Stimulated activated CD8-positive, alpha-beta memory T cell treated with anti-CD3 and anti-CD28 coated beads, Interleukin-12 subunit alpha, Interleukin-12 subunit beta, amount 100 ng/mL, for 4 hours (primary cell): ENCODE measurements around the gene ELAVL4.
"Not testable (repeated sequence)": the region's sequence is repeated elsewhere in the genome, so short reads cannot be mapped to it uniquely, and the experiment has no call there.

ENCODE experiments used
- DNase-seq: peaks from one replicate; pipeline ENCODE4 v3.0.0-alpha.2; 2020; ENCODE audit warnings: low read depth

ELAVL4 gene

DNA sequence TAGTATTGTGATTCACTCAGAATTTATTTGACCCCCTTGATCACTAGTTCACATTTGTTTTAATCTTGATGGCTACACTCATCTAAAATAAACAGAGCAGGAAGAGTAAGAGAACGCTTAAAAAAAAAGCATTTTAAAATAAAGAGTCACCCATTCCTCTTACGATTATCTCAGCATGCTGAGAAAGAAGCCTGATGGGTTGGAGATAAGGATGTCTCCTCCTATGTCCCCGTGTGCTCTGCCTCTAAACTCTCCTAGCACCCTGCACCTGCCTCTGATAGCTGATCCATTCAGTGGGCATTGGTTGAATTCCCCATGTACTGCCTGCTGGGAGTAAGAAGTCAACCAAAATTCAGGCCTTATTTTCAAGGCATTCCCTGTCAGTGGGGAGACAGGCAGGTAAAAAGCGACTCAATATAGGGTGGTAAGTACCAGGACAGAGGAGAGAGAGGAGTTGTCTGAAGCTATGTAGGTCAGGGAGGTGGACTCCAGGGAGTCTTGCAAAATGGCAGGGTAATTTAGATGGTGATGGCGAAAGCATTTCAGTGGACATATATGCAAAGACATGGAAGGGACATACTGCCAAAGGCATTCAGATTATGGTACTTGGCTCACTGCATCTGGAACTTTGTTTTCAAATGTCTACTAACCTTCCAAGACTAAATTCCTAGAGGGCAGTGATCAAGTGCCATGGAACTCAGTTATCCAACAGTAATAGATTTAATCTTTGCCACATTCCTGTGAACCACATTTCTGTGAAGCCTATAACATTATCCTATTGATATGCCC is 18.4 kb downstream of the ELAVL4 start:
- no peak for DNase-seq

DNA sequence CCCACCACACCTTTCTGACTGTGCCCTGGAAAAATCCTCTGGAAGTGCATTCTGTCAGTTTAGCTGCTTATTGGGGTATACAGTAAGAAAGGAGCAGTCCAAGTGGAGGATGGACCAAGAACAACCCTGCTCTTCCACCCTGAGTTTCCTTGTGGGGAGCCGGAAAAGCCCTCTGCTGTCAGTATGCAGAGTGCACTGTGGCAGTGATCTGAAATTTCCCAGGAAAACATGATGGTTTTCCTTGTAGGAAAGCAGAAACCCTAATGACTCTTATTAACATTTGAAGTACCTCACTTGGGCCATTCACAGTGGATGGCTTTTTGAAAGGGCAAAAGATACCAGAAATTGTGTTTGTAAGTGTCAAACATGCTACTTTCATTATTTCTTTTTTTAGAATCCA is 20.5 kb downstream of the ELAVL4 start:
- no peak for DNase-seq

DNA sequence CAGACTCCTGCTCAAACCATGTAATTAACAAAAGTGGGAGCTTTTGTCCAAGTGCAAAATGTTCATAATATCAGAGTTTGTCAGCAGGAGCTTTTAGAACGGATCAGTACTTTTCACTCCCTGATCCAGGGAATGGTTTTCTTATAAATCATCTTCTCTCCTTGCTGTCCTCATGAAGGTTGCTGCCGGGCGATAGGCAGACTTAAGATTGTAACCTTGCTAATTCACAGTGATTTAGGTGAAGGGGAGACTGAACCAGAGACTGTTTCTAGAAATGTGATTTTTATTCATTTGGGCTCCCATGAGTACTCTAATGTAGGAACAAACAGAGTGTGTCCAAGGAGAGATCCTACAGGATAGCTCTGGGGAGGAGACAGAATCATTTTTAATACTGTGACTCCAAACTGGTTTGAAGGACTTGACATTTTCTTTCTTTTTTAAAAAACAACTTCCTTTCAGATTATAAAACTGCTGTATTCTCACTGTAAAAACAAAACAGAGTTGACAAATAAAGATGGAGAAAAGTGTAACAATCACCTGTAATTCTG is 23.7 kb downstream of the ELAVL4 start:
- DNase-seq = no peak

DNA sequence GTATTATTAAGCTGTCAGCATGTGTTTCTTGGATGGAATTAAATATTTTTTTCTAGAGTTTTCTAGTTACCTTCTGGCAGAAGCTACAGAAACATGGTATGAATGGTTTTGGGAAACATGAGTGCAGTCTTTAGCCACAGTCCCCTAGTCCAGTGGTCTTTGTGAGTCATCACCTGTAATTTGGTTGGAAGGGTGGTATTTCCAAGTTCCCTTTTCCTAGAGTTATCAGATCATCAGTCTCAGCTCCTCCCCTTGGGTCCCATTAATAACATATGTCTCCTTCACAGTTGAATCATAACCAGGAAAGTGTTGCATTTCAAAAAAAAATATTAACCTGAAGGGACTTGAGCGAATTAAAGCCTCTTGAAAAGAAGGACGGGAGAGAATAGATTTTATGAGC is 27.0 kb downstream of the ELAVL4 start:
- no peak for DNase-seq

DNA sequence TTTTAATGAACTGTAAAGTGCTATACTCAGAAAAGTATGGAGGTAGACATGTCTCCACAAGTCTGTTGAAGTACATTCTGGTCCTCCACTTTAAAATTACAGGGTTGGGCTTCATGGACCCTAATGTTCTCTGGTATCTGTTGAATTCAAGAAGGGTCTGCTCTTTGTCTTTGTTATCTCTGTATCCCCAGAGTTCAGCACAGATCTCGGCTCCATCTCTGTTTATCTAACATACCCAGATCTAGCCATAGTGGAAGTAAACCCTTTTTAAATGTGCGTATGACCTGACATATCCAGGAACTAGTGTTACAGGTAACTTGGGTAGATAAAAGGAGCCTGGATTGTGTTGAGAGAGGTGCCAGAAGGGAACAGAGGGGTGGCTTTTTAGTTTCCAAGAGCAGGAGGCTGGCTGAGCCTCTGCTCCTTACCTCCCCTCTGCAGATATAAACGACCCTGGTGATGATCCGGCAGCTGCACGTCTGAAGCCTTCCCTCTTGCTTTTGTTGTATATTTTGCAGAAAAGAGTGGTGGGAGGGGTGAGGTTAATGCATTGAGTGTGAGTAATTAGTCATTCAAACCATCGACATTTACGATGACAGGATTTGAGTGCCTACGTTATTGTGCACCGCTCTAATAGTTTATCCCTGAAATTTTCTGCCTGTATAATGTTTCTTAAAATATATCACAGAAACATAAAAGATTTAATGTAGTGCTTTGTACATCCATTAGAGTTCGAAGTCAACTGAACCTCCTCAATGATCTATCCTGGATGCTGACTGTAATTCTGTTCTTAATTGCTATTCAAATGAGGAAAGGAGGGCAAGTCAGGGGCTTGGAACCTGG is 30.8 kb downstream of the ELAVL4 start:
- no peak for DNase-seq

DNA sequence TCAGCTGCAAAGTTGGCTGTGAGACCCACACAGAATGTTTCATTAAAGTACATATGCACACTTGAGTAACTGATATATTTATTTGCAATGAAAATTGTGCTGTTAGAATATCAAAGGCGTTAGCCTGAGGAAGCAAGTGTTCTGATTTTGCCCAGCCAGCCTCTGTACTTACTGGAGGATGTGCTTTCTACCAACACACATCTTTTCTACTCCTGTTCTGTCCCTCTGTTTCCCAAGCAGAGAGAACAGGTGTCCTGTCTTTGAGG is 31.4 kb downstream of the ELAVL4 start:
- no peak for DNase-seq

DNA sequence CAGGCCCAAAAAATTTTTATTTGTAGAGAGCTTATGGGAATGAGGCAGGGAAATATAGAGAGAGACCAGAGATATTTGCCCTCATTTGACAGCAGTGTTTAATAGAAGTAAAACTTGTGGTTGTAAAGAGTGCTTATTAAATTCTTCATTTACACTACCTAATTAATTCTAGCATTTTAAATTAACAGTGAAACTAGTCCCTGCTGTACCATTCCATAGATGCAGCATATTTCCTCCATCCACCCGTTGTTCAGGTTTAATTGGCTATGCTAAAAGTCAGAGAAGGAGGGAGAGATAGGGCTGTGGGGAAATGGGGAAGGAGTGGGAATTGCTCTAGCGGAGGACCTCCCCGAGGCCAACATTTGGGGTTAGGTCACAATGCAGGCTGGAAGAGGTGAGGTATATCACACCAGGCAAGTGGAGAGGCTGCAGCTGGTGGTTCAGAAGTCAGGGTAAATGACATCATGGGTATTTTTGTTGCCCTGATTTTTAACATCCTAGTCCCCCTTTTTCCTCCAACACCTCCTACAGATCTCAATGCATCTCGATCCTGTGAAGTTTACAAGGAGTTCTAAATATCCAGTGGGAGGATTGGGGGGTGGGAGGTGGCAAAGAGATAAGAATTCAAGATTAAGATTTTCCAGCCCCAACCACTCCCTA is 38.6 kb downstream of the ELAVL4 start:
- no peak for DNase-seq

DNA sequence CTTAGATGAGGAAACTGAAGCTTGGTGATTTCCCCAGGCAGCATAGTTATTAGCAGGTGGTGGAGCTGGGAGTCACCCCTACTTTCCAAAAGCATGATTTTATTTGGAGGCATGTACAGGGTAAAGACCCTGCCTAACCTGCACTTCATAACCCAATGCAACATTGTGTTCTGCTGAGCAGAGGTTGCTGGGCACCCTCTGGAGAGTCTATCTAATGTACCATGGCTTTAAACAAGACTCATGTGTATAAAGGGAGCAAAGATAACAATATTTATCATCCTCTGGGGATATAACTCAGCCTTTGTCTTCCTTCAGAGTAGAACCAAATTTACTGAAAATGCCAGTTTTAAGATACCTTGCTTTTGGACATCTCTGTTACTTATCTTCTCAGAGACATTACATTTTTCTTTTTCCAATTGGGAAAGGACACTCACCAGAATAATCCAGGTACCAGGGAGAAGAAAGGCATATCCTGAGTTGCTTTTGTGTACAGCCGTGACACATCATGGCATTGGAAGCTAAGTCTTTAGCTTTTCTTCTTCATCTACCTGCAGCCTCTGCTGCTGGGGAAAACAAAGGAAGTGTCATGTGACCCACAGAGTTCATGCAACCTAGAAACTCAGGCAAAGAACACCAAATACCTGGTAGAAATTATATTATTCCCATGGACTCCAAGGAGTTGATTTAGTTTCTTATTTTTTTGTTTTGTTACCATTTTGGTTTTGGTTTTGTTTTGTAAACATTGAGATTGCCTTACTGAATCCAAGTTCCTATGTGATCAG is 39.6 kb downstream of the ELAVL4 start:
- no peak for DNase-seq

DNA sequence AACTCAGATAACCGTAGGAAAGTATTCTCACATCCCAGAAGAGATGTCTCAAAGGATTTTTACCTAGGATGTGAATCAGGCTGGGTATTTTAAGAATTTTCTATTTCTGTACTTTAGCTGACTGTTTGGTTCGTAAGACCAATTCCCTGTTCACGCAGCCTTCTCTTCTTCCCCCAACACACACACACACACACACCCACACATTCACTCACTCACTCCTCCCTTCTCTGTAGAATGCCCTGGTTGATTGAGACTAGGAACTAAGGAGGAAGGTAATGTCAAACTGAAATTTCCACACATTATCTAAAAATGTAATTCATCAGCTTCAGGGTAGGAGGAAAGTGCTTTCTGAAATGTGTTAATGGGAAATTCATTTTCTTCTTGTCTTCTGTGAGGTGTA is 43.5 kb downstream of the ELAVL4 start:
- DNase-seq = no peak

DNA sequence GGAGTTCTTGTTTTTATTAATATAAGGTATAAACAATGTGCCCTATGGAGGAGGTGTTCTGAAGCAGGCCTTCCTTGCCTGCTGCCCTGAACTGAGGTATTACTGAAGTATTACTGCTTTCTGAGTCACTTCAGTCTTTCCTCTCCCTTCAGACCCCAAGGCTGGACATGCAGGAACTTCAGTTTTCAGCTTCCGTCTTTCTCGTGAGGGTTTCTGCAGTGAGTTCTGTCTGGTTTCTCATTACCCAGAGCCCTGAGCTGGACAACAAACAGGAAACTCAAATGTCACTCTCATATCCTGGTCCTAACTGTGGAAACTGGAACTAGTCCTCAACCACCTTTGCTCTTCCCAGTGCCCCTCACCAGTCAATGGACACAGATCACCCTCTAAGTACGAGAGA is 46.8 kb downstream of the ELAVL4 start:
- no peak for DNase-seq

DNA sequence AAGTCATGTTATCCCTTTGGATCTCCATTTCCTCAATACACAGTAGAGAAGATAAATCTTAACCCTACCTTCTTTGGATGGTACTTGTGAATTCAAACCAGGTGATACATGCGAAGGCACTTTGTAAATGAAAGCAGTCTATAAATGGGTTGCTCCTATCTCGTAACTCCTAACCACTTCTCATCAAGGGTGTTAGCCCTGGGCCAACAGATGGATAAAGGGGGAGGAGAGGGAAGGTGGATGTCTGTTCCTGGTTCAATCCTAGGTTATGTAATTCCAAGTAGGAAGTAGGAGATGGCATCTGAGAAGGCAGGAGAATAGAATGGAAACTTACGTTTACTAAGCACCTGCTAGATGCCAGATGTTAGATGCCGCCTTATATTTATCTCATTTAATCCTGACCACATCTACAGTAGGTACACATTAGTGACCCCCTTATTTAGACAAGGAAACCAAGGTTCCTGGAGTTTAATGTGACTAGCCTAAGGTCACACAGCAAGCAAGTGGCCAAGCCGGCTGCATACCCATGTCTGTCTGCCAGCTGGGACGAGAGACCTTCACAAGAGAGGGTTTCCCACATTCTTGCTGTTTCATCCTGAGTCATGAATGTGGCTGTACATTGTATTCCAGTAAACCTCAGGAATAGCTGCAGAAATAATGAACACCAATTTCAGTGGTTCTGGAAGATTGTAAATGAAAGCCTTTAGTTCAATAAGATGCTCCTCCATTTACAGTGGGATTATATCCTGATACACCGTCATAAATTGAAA is 47.7 kb downstream of the ELAVL4 start:
- no peak for DNase-seq

DNA sequence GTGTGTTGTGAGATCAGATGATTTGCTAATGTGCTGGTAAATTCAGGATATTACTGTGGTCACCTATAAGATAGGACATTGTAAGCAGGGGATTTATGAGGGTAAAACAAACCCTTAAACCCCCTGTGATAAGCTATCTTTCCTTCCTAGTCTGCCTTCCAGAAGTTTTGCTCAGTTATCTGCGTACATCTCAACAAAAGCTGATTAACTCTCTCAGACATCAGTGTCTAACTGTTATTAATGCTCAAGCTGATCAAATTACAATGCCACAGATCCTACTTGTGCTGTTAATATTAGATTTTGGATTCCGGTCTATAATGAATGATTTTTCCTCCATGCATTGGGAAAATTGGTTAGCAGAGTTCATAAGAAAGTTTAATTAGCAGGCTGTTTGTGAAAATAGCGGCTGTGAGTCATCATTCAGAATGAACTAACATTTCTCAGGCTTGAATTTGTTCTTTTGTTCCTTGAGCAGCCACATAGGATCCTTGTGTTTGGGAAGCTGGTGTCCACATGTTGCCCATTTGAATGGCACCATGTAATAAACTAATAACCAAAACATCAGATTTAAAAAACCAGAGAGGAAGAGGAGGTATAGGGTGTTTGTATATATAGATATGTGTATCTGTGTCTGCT is 48.7 kb downstream of the ELAVL4 start:
- no peak for DNase-seq

DNA sequence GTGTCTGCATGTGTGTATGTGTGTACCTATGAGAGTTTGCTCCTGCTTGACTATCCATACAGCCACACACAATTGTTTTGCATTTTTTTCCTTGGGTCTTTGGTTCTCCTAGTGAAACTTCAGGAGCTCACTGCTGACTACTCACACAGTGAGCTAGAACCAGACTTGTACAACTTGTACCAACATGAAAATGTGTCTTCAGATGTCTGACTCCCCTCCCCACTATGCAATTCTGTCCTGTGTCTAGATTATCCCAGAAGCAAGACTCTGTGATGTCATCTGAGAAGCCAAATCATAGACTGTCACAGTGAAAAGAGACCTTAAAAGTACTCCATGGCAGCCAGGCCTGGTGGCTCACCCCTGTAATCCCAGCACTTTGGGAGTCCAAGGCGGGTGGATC is 49.7 kb downstream of the ELAVL4 start:
- DNase-seq = no peak

DNA sequence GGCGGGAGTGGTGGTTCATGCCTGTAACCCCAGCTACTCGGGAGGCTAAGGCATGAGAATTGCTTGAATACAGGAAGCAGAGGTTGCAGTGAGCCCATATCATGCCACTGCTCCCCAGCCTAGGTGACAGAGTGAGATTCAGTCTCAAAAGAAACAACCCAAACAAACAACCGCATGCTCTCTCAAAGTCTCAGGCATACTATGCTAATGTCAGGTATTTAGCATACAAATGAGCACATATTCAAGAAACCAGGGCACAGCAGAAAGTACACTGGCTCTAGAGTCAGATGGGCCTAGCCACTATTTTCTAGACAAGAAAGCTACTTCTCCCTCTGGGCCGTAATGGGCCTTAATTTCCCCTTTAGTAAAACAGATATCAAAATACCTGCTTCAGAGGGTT is 55.0 kb downstream of the ELAVL4 start:
- DNase-seq = no peak

DNA sequence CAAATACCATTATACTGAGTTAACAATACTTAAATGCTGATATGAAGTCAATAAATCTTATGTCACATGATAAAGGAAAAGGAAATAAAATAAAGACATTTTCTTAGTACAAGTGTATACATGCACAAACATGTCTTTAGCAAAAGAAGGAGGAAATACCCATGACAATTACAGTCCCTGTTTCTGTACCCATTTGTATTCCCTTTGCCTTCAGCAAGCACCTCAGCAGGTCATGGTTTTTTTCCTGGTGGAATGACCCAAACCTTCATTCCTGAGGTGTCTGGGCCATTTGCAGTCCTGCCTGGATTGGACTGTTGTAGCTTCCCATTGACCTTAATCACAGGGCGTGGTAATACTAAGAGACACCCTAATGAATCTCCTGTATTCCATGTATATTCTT is 57.6 kb downstream of the ELAVL4 start:
- not testable (repeated sequence) for DNase-seq

DNA sequence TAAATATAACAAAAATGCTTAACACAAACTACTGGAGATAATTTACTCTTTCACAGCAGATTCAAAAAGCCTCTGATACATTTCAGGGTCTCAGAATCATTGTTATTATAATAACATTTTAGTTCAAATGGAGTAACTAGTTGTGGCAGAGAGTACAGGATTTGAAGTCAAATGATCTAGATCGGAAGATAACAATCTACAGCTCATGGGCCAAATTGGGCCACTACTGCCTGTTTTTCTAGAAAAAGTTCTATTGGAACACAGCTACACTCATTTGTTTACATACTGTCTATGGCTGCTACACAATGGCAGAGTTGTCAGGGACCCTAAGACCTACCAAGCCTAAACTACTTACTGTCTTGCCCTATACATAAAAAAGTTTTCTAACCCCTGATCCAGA is 63.6 kb downstream of the ELAVL4 start:
- no peak for DNase-seq

DNA sequence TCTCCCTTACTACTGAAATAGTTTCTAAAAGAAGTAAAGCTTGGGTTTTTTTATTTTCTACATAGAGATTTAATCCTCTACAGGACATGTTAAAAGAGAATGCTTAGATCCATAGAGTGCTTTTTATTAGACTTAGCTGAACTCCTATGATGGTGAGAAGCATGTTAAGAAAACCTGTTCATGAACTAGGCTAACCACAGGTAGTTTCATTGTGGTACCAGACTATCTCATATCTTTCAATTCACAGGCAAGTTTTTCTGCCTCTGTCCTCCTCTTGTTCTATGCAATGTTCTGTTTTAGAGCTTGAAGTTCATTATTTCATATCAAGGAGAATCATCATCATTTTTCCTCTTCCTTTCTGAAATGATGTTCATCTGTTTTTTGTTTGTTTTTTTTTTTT is 65.4 kb downstream of the ELAVL4 start:
- DNase-seq = no peak

DNA sequence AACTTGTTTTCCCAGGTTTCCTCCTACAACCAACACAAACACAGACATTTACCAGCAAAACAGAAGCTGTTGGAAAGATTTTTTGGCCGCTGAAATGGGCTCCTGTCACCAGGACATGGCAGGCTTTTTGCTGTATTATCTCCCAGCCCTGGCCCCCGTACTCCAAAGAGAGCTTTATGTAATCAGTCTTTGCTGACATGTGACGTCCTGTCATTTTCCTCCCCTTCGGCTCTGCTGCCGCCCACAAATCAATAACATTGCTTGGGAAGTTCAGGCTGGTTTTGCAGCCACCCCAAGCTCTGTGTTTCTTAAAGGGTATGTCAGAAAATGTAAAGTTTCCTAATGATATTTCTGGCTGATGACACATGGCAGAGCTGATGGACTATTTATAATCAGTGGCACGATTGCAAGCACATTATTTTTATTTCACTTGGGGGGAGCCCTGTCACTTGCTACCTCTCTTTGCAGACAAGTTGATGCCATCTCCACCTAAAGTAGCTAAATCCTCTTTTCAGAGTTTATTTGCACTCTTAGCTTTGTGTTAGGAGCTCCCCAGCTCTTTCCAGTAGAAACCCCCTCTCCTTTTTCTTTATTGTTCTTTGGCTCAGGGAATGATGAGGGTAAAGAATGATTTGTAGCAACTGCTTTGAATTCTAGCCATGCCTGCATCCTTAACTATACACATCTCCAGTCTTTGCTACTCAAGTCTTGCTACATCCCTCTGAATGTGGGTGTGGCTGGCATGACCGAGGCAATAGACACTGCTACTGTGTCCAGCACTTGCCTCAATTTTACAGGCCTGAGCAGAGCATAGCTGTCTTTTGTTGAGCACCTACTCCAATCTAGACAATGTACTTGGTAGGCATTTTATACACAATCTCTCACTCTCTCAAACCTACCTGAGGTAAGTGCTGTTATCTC is 67.3 kb downstream of the ELAVL4 start:
- DNase-seq = no peak

DNA sequence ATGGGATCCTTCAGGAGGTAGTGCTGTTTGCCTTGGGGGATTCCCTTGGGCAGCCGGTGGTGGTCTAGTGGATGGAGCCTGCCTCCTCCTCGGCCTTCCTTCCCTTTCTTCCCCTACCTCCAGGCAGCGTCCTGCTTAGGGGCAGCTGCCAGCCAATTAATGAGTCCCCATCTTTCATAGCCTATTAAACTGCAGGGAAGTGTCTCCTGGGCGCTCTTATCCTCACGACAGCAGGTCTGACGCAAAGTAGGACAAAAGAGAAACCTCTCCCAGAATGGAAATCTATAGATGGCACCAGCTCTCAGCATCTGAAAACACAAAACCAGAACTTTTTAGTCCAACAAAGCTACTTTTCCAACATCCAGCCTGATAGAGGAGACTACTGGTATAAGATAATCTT is 69.3 kb downstream of the ELAVL4 start:
- no peak for DNase-seq

DNA sequence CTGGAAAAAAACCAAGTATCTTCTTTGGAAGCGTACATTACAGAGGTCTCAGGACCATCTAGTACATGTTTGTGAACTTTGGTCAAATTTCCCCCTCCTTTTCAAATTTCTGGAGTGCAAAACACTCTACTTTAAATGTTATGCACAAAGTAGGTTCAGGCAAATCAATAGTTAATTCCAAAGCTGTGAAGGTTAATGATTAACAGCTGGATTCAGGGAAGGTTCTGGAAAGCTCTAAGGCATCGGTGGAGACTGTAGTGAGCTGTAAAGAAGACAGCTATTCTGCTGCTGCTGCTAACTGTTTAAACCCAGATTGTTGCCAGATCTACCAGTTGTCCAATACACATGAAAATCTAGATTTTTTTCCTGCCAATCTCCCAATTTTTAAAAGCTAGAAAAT is 70.9 kb downstream of the ELAVL4 start:
- DNase-seq = no peak
